Endothelial cell of umbilical vein (primary cell): ENCODE measurements around the gene CENPB. TPM values are rescaled to one million over a fixed set of nuclear protein-coding genes. Genes with fewer than 3 reads are reported as not detected.
"Not testable (repeated sequence)": the region's sequence is repeated elsewhere in the genome, so short reads cannot be mapped to it uniquely, and the experiment has no call there.

Experiments
- BruUV-seq: library from RNA; stranded (reverse); fragments of 400-500 nt; replicated peaks from 2 replicates; lab custom pipeline; 2021; lab: Mats Ljungman, UMichigan
- CTCF ChIA-PET: fragments of 300-600, 350-600 bp; sonication (Branson Sonifier 250); formaldehyde crosslinking; loops from one replicate; lab custom pipeline; 2021; ENCODE audit warnings: antibody characterized with exemption, inconsistent platforms; lab: Charles Lee
- POLR2A ChIA-PET: fragments of 300-600, 350-600 bp; sonication (Branson Sonifier 250); formaldehyde crosslinking; loops from one replicate; lab custom pipeline; 2021; ENCODE audit warnings: antibody characterized with exemption, inconsistent platforms; lab: Charles Lee
- DNase-seq: peaks from one replicate; pipeline ENCODE4 v3.0.0-alpha.2; 2011; ENCODE audit warnings: low read depth, low spot score
- FAIRE-seq: peaks from 2 replicates; lab custom pipeline; 2011; peaks lifted over from hg19 to GRCh38; lab: Jason Lieb, UNC
- H2AFZ ChIP-seq: 2 replicates; pipeline ENCODE4 v1.6.0; 2012; ENCODE audit warnings: low read depth, low read length, control low read depth, inconsistent platforms
- H3K27ac ChIP-seq: 2 replicates; pipeline ENCODE4 v1.5.1; 2011; ENCODE audit warnings: low read depth, mild to moderate bottlenecking, control low read depth, low read length, moderate library complexity; ENCODE audit not compliant: insufficient read depth
- H3K27me3 ChIP-seq, 2 experiments: 2 replicates each; pipeline versions ENCODE4 v1.6.0 to v1.6.1; 2011; ENCODE audit warnings: low read length in 2 of 2, mixed read lengths in 1 of 2; ENCODE audit not compliant: control insufficient read depth in 2 of 2, insufficient read depth in 2 of 2
- H3K36me3 ChIP-seq, 2 experiments: 2 replicates in 1 of 2; 3 replicates in 1 of 2; pipeline ENCODE4 v1.5.1; 2011; ENCODE audit warnings: low read length in 2 of 2, mild to moderate bottlenecking in 1 of 2, moderate library complexity in 1 of 2; ENCODE audit not compliant: control insufficient read depth in 2 of 2, insufficient read depth in 2 of 2; ENCODE audit errors: extremely low read depth in 1 of 2
- H3K4me1 ChIP-seq: 3 replicates; pipeline ENCODE4 v1.5.1; 2011; ENCODE audit warnings: mild to moderate bottlenecking, low read length; ENCODE audit not compliant: control insufficient read depth, insufficient read depth; ENCODE audit errors: extremely low read depth
- H3K4me2 ChIP-seq: 2 replicates; pipeline ENCODE4 v1.6.1; 2011; ENCODE audit warnings: low read length, control low read depth, mixed read lengths; ENCODE audit not compliant: insufficient read depth
- H3K4me3 ChIP-seq, 3 experiments: fragments of 200-600 bp in 1 of 3; sonication (generic), shearing (Covaris generic) in 1 of 3; replicated peaks in 1 of 3; 2 replicates each; pipeline ENCODE4 v1.5.1; 2011 to 2016; ENCODE audit warnings: control low read depth in 3 of 3, low read length in 3 of 3, mild to moderate bottlenecking in 2 of 3, inconsistent platforms in 1 of 3, low read depth in 1 of 3, moderate library complexity in 1 of 3; ENCODE audit not compliant: insufficient read depth in 1 of 3
- H3K79me2 ChIP-seq: 2 replicates; pipeline ENCODE4 v1.6.0; 2012; ENCODE audit warnings: low read length, inconsistent platforms; ENCODE audit not compliant: control insufficient read depth, insufficient read depth
- H3K9ac ChIP-seq: replicated peaks from 2 replicates; pipeline ENCODE3; 2011; ENCODE audit warnings: low read length, control low read depth; ENCODE audit not compliant: insufficient read depth; ENCODE audit errors: extremely low read depth
- H3K9me1 ChIP-seq: replicated peaks from 3 replicates; pipeline ENCODE4 v1.6.0; 2011; ENCODE audit warnings: mild to moderate bottlenecking, low read length; ENCODE audit not compliant: control insufficient read depth, insufficient read depth; ENCODE audit errors: extremely low read depth
- H3K9me3 ChIP-seq: replicated peaks from 2 replicates; pipeline ENCODE4 v1.5.1; 2012; ENCODE audit warnings: low read length, inconsistent platforms; ENCODE audit not compliant: control insufficient read depth, insufficient read depth
- H4K20me1 ChIP-seq: replicated peaks from 2 replicates; pipeline ENCODE3; 2011; ENCODE audit warnings: mild to moderate bottlenecking, low read length; ENCODE audit not compliant: control insufficient read depth, insufficient read depth; ENCODE audit errors: extremely low read depth
- JUN ChIP-seq: IDR thresholded peaks from 2 replicates; pipeline ENCODE4 v1.6.1; 2011; ENCODE audit warnings: borderline replicate concordance, low read depth; ENCODE audit not compliant: insufficient read length, insufficient read depth
- dilution Hi-C: fragments of 300-500 bp; cut with MboI; formaldehyde crosslinking; loops from one replicate; pipeline ENCODE4 v1.15.0; 2019; ENCODE audit warnings: low sequenced_read_pairs; ENCODE audit not compliant: extremely low pct_ligation_motif_present
- intact Hi-C: fragments of 100-400 bp; cut with micrococcal nuclease; formaldehyde crosslinking; loops from one replicate; pipeline ENCODE4 v1.10.0; 2022
- polyA plus RNA-seq, 4 experiments: library from polyadenylated mRNA; depleted of rRNA in 3 of 4; stranded (reverse) in 3 of 4; unstranded in 1 of 4; fragments of >200 nt; gene quantifications; 2 replicates each; pipeline versions ENCODE4 v1.2.1 to v1.2.3, GENCODE V29; 2011 to 2012; ENCODE audit warnings: missing spikeins in 1 of 4
- total RNA-seq: library from RNA; stranded (reverse); gene quantifications from 2 replicates; pipeline ENCODE4 v1.2.3, GENCODE V29; 2021

CENPB gene
- total and polyA plus RNA-seq, 2 donors (not counting 3 experiments of a cell fraction or from before 2014, with no cell fraction given) = 30.4 to 90.3 TPM

GRCh38 chr20:3836132-3836531 is 49.6 kb upstream of the CENPB start:
- no peak overlapping the region for H3K4me3 ChIP-seq
- H3K9ac ChIP-seq = no peak overlapping the region
- no peaks in the 10 kb centered on the region for H3K9me3 ChIP-seq
- no peaks in the 10 kb centered on the region for H4K20me1 ChIP-seq
- no peaks in the 10 kb centered on the region for H3K9me1 ChIP-seq
- no peak for TF ChIP-seq JUN
- DNase-seq (no peak), FAIRE-seq (no peak)
- ChIA-PET POLR2A (no interaction called here), CTCF (interaction anchor here (0.8 to 2.5 kb wide), 5 partner anchors 9 to 50 kb away, joined by 3 to 7 read pairs (median 4); partner anchors contain the start of genes AP5S1 and CENPB)
- intact Hi-C loops (no loop called here), dilution Hi-C loops (no loop called here)
- H3K79me2 ChIP-seq = no peaks in the 10 kb centered on the region
- no peak overlapping the region for H3K27ac ChIP-seq
- no peaks in the 10 kb centered on the region for H3K4me1 ChIP-seq
- H3K27me3 ChIP-seq = no peaks in the 10 kb centered on the region
- H2AFZ ChIP-seq = no peak overlapping the region
- BruUV-seq = no TSS peak
- no peaks in the 10 kb centered on the region for H3K36me3 ChIP-seq
- H3K4me2 ChIP-seq = no peak overlapping the region

GRCh38 chr20:3829891-3830290 is 43.4 kb upstream of the CENPB start:
- DNase-seq, H4K20me1 ChIP-seq, H3K36me3 ChIP-seq, H3K4me1 ChIP-seq, H3K4me2 ChIP-seq, BruUV-seq, H3K79me2 ChIP-seq, FAIRE-seq, H3K4me3 ChIP-seq, H3K9me3 ChIP-seq, H3K9me1 ChIP-seq, dilution Hi-C loops, H2AFZ ChIP-seq, POLR2A ChIA-PET, H3K9ac ChIP-seq, intact Hi-C loops, H3K27ac ChIP-seq, H3K27me3 ChIP-seq: not testable (repeated sequence)
- CTCF ChIA-PET = interaction anchor here (1.0 to 1.6 kb wide), 2 partner anchors 15 to 25 kb away, joined by 3 to 6 read pairs; no protein-coding TSS in a partner anchor
